NCI-H748 (cell line): ENCODE results near the gene IRAG1.
A peak's percentile ranks its signal among the peaks of the same experiment; 100 is the strongest.
"Not testable (repeated sequence)": the region's sequence is repeated elsewhere in the genome, so short reads cannot be mapped to it uniquely, and the experiment has no call there.

Experiments used
- DNase-seq: peaks from one replicate; lab custom pipeline; 2025; ENCODE audit not compliant: unreplicated experiment; lab: John Stamatoyannopoulos, UW

Gene IRAG1

GRCh38 chr11:10701982-10702381 lies 8.4 kb upstream of the IRAG1 start:
- no peak for DNase-seq

DNA sequence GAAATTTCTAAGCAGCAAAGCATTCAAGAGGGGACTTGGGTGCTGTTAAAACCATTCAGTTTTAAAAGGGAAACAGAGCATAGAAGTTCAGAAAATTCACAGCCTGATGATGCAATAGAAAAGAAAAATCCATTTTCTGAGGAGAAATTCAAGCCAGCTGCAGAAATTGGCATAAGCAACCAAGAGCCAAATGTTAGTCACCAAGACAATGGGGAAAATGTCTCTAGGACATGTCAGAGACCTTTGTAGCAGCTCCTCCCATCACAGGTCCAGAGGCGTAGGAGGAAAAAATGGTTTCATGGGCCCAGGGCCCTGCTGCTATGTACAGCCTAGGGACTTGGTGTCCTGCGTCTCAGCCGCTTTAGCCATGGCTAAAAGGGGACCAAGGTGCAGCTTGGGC lies 5.5 kb upstream of the IRAG1 start:
- no peak for DNase-seq

DNA sequence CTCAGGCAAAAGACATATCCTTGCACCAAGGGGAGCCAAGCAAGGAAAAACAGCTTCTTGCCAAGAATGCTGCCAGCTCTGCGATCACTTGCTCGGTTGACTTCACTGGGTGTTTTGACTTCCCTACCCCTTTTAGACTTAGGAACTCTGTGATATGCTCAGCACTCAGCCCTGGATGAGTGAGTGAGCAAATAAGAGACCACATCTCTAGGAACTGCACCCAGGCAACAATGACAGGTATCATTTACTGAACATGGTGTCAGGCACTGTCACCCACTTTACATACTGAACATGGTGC lies 3.7 kb upstream of the IRAG1 start:
- DNase-seq = no peak

DNA sequence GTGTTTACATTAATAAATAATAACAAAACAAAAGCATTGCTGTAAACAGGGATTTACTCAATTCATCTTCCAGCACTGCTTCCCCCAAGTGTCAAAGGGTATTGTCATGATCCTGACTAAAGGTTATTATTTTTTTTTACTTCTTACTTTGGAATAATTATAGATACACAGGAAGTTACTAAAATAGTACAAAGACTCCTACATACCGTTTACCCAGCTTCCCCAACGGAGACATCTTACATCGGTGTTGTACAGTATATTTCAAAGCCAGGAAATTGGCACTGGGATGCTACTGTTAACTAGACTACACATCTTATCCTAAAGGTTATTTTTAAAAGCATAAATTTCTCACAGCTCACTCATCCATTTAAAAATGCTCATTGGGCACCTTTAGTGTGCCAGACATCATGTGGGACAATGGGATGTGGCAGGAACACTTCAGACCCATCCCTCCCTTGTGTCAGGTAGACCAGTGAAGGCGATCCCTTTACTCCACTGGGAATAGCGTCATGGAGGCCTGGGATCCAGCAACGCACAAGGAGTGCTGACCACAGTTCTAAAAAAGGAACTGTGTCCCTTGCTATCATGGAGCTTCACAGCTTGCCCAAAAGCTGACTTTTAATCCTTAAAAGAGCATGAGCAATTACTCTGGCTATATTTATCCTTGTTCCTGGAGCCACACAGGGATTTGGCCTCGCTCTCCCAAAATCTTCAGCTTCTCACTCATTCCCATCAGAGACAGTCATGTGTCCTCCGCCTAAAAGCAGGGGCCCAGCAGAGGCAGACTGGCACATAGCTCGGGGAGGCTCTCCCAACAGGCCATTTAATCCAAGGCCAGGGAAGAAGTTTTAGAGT lies 3.1 kb upstream of the IRAG1 start:
- DNase-seq = no peak

- DNase-seq = no peak
These were observed 2.3 kb upstream of the IRAG1 start for GRCh38 chr11:10695833-10696232.

DNA sequence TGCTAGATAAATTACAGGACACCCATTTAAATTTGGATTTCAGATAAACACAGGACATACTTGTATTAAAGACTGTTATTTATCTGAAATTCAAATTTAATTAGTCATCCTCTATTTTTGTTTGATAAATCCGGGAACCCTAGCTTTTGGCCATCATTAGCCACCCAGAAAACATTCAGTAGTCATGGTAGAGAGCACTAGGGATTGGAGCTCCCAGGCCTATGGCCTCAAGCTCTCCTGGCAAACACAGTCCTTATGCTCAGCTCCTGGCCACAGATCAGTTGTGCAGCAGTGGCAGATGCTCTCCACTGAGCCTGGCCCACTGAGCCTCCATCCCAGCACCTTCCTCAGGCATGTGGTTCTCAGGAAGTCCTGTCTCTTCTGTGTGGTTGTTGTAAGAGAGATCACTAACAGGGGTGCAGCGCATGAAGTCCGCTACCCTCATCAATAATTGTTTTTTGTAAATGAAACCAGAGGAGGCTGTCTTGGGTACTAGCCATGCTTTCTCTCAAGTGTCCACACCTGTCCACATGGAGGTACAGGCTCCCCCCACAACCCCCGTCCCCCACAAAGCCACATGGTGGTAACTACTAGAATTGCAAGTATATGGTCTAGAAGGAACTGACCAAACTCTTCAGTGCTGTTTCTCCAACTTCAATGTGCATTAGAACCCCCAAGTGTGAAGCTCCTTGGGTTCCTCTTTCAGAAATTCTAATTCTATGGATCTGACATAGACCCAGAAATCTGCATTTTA lies 1.1 kb upstream of the IRAG1 start:
- no peak for DNase-seq

- DNase-seq = no peak
These were observed 932 bp downstream of the IRAG1 start for GRCh38 chr11:10692531-10693115.

DNA sequence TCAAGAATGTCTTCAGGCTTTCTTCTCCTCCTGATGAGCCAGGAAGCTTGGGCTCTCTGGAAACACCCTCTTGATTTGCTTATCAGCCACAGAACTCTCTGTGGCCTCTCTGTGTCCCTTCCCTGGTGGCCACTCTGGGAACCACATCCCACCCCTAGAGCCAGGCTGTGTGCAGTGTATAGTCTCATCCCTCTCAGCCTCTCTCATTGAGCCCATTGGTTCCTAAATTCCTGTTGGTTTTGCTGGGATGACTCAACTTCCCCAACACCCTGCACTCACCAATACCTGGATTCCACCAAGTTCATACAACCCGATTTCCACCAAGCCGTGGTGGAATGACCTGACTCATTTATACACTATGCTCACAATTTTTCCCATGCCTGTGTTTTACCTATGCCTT lies 5.2 kb downstream of the IRAG1 start:
- no peak for DNase-seq

DNA sequence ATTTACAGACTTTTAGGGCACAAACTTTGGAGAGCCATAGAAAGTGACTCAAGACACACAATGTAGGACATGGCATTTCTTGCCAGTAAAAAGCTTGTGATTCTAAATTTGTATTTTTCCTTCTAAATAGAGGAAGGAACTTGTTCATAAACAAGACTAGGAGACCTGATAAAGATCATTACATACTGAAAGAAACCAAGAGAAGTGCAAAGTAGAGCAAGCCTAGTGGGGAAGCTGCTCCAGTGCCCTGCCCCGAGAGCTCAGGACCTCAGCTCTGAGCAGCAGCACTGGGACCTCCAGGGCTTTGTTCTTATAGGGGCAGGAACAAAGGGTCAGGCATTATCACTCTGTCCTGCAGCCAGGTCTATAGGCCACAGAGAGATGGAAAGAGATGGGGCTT lies 7.2 kb downstream of the IRAG1 start:
- no peak for DNase-seq

DNA sequence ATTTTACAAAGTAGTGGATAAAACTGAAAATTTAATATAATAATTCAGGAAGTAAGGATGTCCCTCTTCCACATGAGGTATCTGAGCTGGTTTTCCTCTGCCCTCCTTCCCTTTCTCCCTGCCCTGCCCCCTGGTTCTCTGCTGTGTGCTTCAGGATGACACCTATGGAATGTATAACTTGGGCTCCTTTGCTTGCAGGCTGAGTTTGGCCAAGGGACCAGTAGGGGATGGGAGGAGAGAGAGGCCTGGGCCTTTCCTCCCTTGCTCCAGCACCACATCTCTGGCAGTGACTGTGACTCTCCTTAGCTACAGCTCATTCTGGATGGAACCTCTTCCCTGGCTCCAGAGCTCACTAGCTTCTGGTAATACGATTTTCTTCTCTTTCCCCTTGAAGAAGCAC lies 10.1 kb downstream of the IRAG1 start:
- no peak for DNase-seq

GRCh38 chr11:10680956-10681487 lies 12.5 kb downstream of the IRAG1 start:
- peak; percentile 85 for DNase-seq

DNA sequence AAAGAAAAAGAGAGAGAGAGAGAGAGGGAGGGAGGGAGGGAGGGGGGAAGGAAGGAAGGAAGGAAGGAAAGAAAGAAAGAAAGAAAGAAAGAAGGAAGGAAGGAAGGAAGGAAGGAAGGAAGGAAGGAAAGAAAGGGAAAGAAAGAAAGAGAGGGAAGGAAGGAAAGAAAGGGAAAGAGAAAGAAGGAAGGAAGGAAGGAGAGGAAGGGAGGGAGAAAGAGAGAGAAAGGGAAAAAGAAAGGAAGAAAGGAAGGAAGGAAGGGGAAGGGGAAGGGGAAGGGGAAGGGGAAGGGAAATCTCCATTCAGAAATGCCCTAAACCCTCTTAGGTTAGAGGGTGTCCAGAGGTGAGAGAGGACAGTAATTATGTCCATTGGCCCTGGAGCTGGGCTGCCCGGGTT lies 13.3 kb downstream of the IRAG1 start:
- not testable (repeated sequence) for DNase-seq

DNA sequence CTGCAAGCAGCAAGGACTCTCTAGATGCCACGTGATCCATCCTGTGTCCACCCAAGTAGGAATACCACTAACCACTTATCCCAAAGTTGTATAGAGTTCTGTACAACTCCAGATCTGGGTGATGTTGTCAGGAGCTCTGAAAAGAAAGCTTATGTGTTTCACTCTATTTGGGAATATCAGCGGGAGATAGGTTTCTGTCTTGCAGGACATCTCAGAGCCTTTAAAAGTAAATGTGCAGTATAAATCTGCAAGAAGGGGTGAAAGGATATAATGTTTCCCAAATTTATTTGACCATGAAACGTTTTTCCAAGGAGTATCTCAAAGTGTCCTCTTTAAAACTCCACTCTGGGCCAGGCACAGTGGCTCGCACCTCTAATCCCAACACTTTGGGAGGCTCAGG lies 13.9 kb downstream of the IRAG1 start:
- DNase-seq = no peak

GRCh38 chr11:10678101-10678500 lies 15.5 kb downstream of the IRAG1 start:
- DNase-seq = peak; percentile 5

DNA sequence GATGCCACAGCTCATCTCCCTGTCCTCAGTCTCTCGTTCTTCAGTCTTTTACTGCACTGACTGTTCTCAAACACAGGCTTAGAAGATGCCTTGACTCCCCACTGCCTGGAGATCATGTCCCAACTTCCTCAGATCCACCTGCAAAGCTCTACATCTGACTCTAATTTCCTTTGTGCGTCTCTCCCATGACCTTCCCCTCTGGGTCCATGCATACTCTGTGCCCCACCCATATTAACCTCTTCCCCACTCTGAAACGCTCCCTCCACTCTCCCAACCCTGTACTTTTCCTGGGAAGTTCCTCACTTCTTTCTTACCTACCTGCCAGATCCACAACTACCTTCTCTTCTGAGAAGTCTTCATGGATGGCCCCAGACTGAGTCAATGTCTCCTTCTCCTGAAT lies 16.6 kb downstream of the IRAG1 start:
- DNase-seq = no peak

GRCh38 chr11:10674911-10675440 lies 18.6 kb downstream of the IRAG1 start:
- no peak for DNase-seq

GRCh38 chr11:10674440-10674855 lies 19.1 kb downstream of the IRAG1 start:
- DNase-seq = no peak

GRCh38 chr11:10673501-10674062 lies 20.0 kb downstream of the IRAG1 start:
- no peak for DNase-seq

- peak; percentile 41 for DNase-seq
These were observed 23.5 kb downstream of the IRAG1 start for GRCh38 chr11:10670099-10670498.

DNA sequence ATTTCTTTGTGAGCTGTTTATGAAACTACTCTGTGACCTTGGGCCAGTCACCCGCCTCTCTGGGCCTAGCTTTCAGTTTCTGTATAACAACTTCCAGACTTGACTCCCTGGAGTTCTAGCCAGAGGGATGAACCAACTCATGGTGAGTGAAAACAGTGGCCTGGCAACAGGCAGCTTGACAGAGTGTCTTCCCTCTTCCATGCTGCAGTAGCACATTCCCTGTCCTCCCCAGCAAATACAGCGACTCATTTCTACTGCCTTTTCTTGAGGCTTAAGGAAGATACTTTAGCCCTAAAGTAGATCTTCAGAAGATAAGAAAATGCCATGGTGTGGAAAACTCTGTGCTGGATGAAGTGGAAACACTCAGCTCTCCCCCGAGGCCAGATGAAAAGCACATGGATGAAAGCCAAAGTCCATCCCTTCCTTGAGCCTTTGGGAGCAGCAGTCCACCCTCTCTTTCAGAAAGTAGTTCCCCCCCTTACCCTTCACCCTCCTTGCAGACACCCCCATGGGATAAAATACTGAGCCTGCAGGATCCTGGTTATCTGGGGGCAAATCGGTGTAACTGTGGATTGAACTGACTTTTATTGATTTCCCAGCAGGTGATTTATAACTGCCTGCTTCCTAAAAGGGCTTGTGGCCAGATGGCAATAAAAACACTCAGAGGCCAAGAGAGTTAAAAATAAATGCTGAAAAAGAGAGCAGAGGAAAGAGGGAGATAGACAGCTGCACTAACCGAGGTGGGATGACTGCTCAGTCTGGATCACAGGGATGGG lies 24.1 kb downstream of the IRAG1 start:
- DNase-seq = peak; percentile 77

GRCh38 chr11:10667521-10667885 lies 26.1 kb downstream of the IRAG1 start:
- no peak for DNase-seq
